CD14-positive monocyte (primary cell): ENCODE data around the gene SCRN1. TPM values are rescaled to one million over a fixed set of nuclear protein-coding genes. Genes with fewer than 3 reads are reported as not detected.

Source experiments
- DNase-seq, 3 donors: peaks; one replicate each; pipeline ENCODE4 v3.0.0-alpha.2; 2011 to 2022
- H2AFZ ChIP-seq: 2 replicates; pipeline ENCODE4 v1.6.0; 2012; ENCODE audit warnings: mild to moderate bottlenecking, low read depth, low read length, inconsistent platforms; ENCODE audit not compliant: insufficient read depth, poor library complexity, severe bottlenecking
- H3K27ac ChIP-seq, 2 donors: 1 replicate in 1 of 2; 2 replicates in 1 of 2; pipeline ENCODE4 v1.5.1; 2012 to 2013; ENCODE audit warnings: low read length in 2 of 2, control low read depth in 1 of 2, inconsistent platforms in 1 of 2, low read depth in 1 of 2, mild to moderate bottlenecking in 1 of 2
- H3K27me3 ChIP-seq, 2 donors: one replicate each; pipeline versions ENCODE4 v1.6.0 to v1.6.1; 2011 to 2013; ENCODE audit warnings: low read length in 2 of 2; ENCODE audit not compliant: control insufficient read depth in 2 of 2, insufficient read depth in 2 of 2
- H3K36me3 ChIP-seq, 2 donors: replicated peaks in 1 of 2; 1 replicate in 1 of 2; 2 replicates in 1 of 2; pipeline versions ENCODE4 v1.5.1 to v1.6.1; 2012 to 2013; ENCODE audit warnings: low read length in 2 of 2, control low read depth in 1 of 2, inconsistent platforms in 1 of 2, mild to moderate bottlenecking in 1 of 2; ENCODE audit not compliant: insufficient read depth in 2 of 2, control insufficient read depth in 1 of 2
- H3K4me1 ChIP-seq, 2 donors: 1 replicate in 1 of 2; 2 replicates in 1 of 2; pipeline versions ENCODE4 v1.5.1 to v1.6.1; 2012 to 2013; ENCODE audit warnings: low read length in 2 of 2, control low read depth in 1 of 2, inconsistent platforms in 1 of 2, mild to moderate bottlenecking in 1 of 2, moderate library complexity in 1 of 2; ENCODE audit not compliant: insufficient read depth in 2 of 2, control insufficient read depth in 1 of 2
- H3K4me2 ChIP-seq: replicated peaks from 2 replicates; pipeline ENCODE3; 2012; ENCODE audit warnings: low read length, moderate library complexity, mild to moderate bottlenecking; ENCODE audit not compliant: poor library complexity, severe bottlenecking; ENCODE audit errors: extremely low read depth
- H3K4me3 ChIP-seq, 3 experiments: fragments of 200-600 bp in 1 of 3; sonication (generic) in 1 of 3; replicated peaks in 1 of 3; 1 replicate in 2 of 3; 2 replicates in 1 of 3; pipeline ENCODE4 v1.5.1; 2011 to 2013; ENCODE audit warnings: low read length in 3 of 3, mild to moderate bottlenecking in 3 of 3, control low read depth in 2 of 3, low read depth in 2 of 3, inconsistent platforms in 1 of 3, moderate library complexity in 1 of 3
- H3K79me2 ChIP-seq: 2 replicates; pipeline ENCODE4 v1.6.0; 2012; ENCODE audit warnings: mild to moderate bottlenecking, control low read depth, inconsistent platforms, low read length, moderate library complexity; ENCODE audit not compliant: insufficient read depth
- H3K9ac ChIP-seq: 2 replicates; pipeline ENCODE4 v1.6.0; 2017; ENCODE audit warnings: low read length, mild to moderate bottlenecking; ENCODE audit not compliant: insufficient read depth, poor library complexity, severe bottlenecking
- H3K9me3 ChIP-seq, 2 donors: replicated peaks in 1 of 2; 1 replicate in 1 of 2; 2 replicates in 1 of 2; pipeline versions ENCODE4 v1.5.1 to v1.6.1; 2012 to 2013; ENCODE audit warnings: low read length in 2 of 2, control low read depth in 1 of 2; ENCODE audit not compliant: control insufficient read depth in 1 of 2, insufficient read depth in 1 of 2
- H4K20me1 ChIP-seq: 2 replicates; pipeline ENCODE4 v1.6.0; 2012; ENCODE audit warnings: mild to moderate bottlenecking, low read length, control low read depth, moderate library complexity; ENCODE audit not compliant: insufficient read depth
- H3K27ac Mint-ChIP-seq, 7 donors: one replicate each; pipeline ENCODE4 v1.8.0; 2020; ENCODE audit warnings: mild to moderate bottlenecking in 7 of 7, mixed read lengths in 7 of 7, moderate library complexity in 6 of 7, inconsistent platforms in 2 of 7
- H3K27me3 Mint-ChIP-seq, 3 donors: one replicate each; pipeline ENCODE4 v1.8.0; 2021 to 2022; ENCODE audit warnings: low read depth in 3 of 3, mild to moderate bottlenecking in 3 of 3, mixed read lengths in 3 of 3, moderate library complexity in 3 of 3, inconsistent platforms in 1 of 3
- H3K36me3 Mint-ChIP-seq, 2 donors: one replicate each; pipeline ENCODE4 v1.8.0; 2020; ENCODE audit warnings: mixed read lengths in 2 of 2, inconsistent platforms in 1 of 2, mild to moderate bottlenecking in 1 of 2
- H3K4me1 Mint-ChIP-seq: one replicate; pipeline ENCODE4 v1.8.0; 2020; ENCODE audit warnings: mild to moderate bottlenecking, mixed read lengths
- H3K4me3 Mint-ChIP-seq, 2 donors: one replicate each; pipeline ENCODE4 v1.8.0; 2020; ENCODE audit warnings: mild to moderate bottlenecking in 2 of 2, mixed read lengths in 2 of 2, moderate library complexity in 1 of 2
- H3K9me3 Mint-ChIP-seq, 7 donors: one replicate each; pipeline ENCODE4 v1.8.0; 2020 to 2022; ENCODE audit warnings: mixed read lengths in 7 of 7, mild to moderate bottlenecking in 6 of 7, moderate library complexity in 6 of 7, inconsistent platforms in 2 of 7
- CTCF ChIP-seq: fragments of 200-600 bp; IDR thresholded peaks from one replicate; pipeline ENCODE4 v1.8.0; 2022; ENCODE audit warnings: antibody characterized with exemption, mild to moderate bottlenecking
- WGBS: methylation state at CpG from one replicate; pipeline ENCODE4 v1.1.5; 2013; ENCODE audit warnings: missing lambda C conversion rate; ENCODE audit not compliant: insufficient coverage; 5-methylcytosine and 5-hydroxymethylcytosine counted together
- intact Hi-C, 2 donors: fragments of 100-400 bp; cut with micrococcal nuclease; formaldehyde crosslinking; loops; one replicate each; pipeline versions ENCODE4 v1.15.0 to v1.15.1; 2023
- polyA plus RNA-seq, 3 donors: library from polyadenylated mRNA; depleted of rRNA in 1 of 3; unstranded in 2 of 3; stranded (reverse) in 1 of 3; fragments of 300-500 nt in 2 of 3; fragments of >200 nt in 1 of 3; fragmentation: Illumina TruSeq in 2 of 3; gene quantifications; 1 replicate in 2 of 3; 2 replicates in 1 of 3; pipeline ENCODE4 v1.2.3, GENCODE V29; 2012 to 2021

SCRN1 gene
- polyA plus RNA-seq, 3 donors: 8.4 to 12.1 (median 8.6) TPM

- Histone ChIP-seq H2AFZ (no peak overlapping the region), H3K27ac (no peak overlapping the region), H3K4me2 (no peak overlapping the region), H4K20me1 (no peaks in the 10 kb centered on the region), H3K36me3 (peaks cover 2 to 6% of the 10 kb centered on the region in 2 donors), H3K4me3 (no peak overlapping the region), H3K9ac (no peak overlapping the region), H3K27me3 (no peaks in the 10 kb centered on the region), H3K9me3 (no peaks in the 10 kb centered on the region), H3K4me1 (peaks cover 1 to 5% of the 10 kb centered on the region in 2 donors), H3K79me2 (peaks cover 15% of the 10 kb centered on the region)
- WGBS: no CpG with 5 or more reads among the region's 1 CpG
- no peak for DNase-seq
- H3K27me3 Mint-ChIP-seq: no peaks in the 10 kb centered on the region
- H3K9me3 Mint-ChIP-seq: peaks cover 0 to 5% (median 0%) of the 10 kb centered on the region in 7 donors
- intact Hi-C loops: no loop called here
- TF ChIP-seq CTCF: no peak
- no peak overlapping the region for H3K4me3 Mint-ChIP-seq
- H3K36me3 Mint-ChIP-seq: peaks cover 9 to 21% of the 10 kb centered on the region in 2 donors
- H3K27ac Mint-ChIP-seq: no peak overlapping the region
- peaks cover 21% of the 10 kb centered on the region for H3K4me1 Mint-ChIP-seq
These were observed 30.9 kb upstream of the SCRN1 start for GRCh38 chr7:30020535-30020934.

GRCh38 chr7:30019960-30020359 is 30.4 kb upstream of the SCRN1 start:
- no peak for DNase-seq
- Mint-ChIP-seq H3K4me1 (peaks cover 16% of the 10 kb centered on the region), H3K27me3 (no peaks in the 10 kb centered on the region), H3K4me3 (no peak overlapping the region), H3K36me3 (peaks cover 9 to 21% of the 10 kb centered on the region in 2 donors), H3K9me3 (peaks cover 0 to 6% (median 0%) of the 10 kb centered on the region in 7 donors), H3K27ac (no peak overlapping the region)
- Histone ChIP-seq H3K4me2 (no peak overlapping the region), H3K9ac (no peak overlapping the region), H3K79me2 (peaks cover 9% of the 10 kb centered on the region), H3K36me3 (peaks cover 2 to 7% of the 10 kb centered on the region in 2 donors), H3K27me3 (no peaks in the 10 kb centered on the region), H4K20me1 (no peaks in the 10 kb centered on the region), H2AFZ (no peak overlapping the region), H3K4me3 (no peak overlapping the region), H3K9me3 (no peaks in the 10 kb centered on the region), H3K27ac (no peak overlapping the region), H3K4me1 (no peaks in the 10 kb centered on the region)
- TF ChIP-seq CTCF: no peak
- WGBS: no CpG with 5 or more reads among the region's 1 CpG
- intact Hi-C loops: no loop called here
